ENCODE data around the gene CREG2. TPM values are rescaled to one million over a fixed set of nuclear protein-coding genes. Genes with fewer than 3 reads are reported as not detected.

The CREG2 gene
- total RNA-seq: 1.6 TPM

DNA sequence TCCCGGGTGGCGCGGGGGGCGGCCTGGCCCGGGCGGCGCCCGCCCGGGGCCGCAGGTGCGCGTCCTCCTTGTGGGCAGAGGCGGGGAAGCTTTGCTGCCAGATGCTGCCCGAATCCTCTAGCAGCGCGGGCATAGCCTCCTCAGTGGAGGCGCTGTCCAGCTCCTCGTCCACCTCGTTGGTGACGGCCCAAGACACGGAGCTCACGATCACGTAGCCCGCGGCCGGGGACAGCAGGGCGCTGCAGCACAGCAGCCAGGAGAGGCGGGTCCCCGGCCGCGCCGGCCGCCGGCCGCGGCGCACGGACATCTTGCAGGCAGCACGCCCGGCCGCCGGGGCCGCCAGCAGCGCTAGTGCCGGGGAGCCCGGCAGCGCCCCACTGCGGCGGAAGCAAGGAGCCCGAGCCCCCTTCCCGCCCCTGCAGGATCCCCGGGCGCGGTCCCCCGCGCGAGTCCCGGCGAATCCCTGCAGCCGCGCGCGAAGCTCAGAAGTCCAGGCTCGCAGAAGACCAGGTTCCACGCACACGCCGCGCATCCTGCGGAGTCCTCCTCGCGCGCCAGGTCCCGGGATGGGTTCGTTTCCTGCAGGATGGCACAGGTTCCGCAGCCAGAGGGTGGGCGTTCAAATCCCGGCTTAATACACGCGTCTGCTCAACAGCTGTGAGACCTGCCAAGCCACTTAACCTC lies at the start of gene CREG2:
TSS of gene CREG2 (minus strand) at position 353 of the 684 bp plus-strand sequence. CDS start at position 307, 46 bp downstream.

GRCh38 chr2:101308432-101309210 lies 78.7 kb downstream of the CREG2 start, which contains the start of gene RNF149:
RNF149 (minus strand) TSS chr2:101308701; CDS start chr2:101308588, 113 bp downstream.

Small RNA genes within 50 kb of the gene (small RNA-seq; reads per million reads assigned to genes)
- 0.21 reads per million for gene MIR5696 (ENCODE audit: low replicate concordance)

Other genes with a start within 250 kb of the CREG2 start
- 34.9 TPM for gene TBC1D8, start 236.1 kb downstream of the CREG2 start, total RNA-seq
- gene CNOT11, start 134.6 kb downstream of the CREG2 start, total RNA-seq: 22.5 TPM
- 78.4 TPM for gene RNF149, start 78.8 kb downstream of the CREG2 start, total RNA-seq
- gene RFX8, start 87.6 kb upstream of the CREG2 start, total RNA-seq: 2.5 TPM